Measurements from ENCODE around the gene ERP27. TPM values are rescaled to one million over a fixed set of nuclear protein-coding genes. Genes with fewer than 3 reads are reported as not detected.
A peak's percentile ranks its signal among the peaks of the same experiment; 100 is the strongest.

The ERP27 gene
- polyA plus RNA-seq, 1 donor (not counting 4 experiments of a cell fraction or from before 2014, with no cell fraction given): 0.18 TPM

GRCh38 chr12:14900521-14901227 is 37.7 kb downstream of the ERP27 start:
- H3K9ac ChIP-seq (ENCODE audit: control insufficient read depth, extremely low read depth, insufficient read depth, low read length): no peak overlapping the region
- no peak overlapping the region for H2AFZ ChIP-seq (ENCODE audit: control insufficient read depth, low read length)
- H3K4me2 ChIP-seq (ENCODE audit: control insufficient read depth, extremely low read depth, insufficient read depth, low read depth, low read length): no peak overlapping the region
- no peaks in the 10 kb centered on the region for H4K20me1 ChIP-seq (ENCODE audit: control insufficient read depth, extremely low read depth, insufficient read depth, low read length)
- no peaks in the 10 kb centered on the region for H3K9me3 ChIP-seq (ENCODE audit: control insufficient read depth, low read depth, low read length)
- no peaks in the 10 kb centered on the region for H3K36me3 ChIP-seq (ENCODE audit: control insufficient read depth in 2 of 2, extremely low read depth in 1 of 2, insufficient read depth in 2 of 2, low read length in 2 of 2)
- DNase-seq (ENCODE audit: low read depth, low spot score) (no peak), FAIRE-seq (no peak)
- no peak overlapping the region for H3K27ac ChIP-seq (ENCODE audit: control insufficient read depth, insufficient read depth, low read length)
- H3K4me1 ChIP-seq (ENCODE audit: control insufficient read depth, extremely low read depth, insufficient read depth, low read length): peaks cover 15% of the 10 kb centered on the region
- no peak overlapping the region for H3K4me3 ChIP-seq (ENCODE audit: control insufficient read depth in 2 of 3, extremely low read depth in 1 of 3, insufficient read depth in 2 of 3, low read depth in 1 of 3, low read length in 3 of 3)
- dilution Hi-C loops (cut with MboI; ENCODE audit: extremely low pct_ligation_motif_present, low sequenced_read_pairs): no loop called here
- no peaks in the 10 kb centered on the region for H3K9me1 ChIP-seq (ENCODE audit: control insufficient read depth, extremely low read depth, insufficient read depth, low read length)
- H3K79me2 ChIP-seq (ENCODE audit: control insufficient read depth, insufficient read depth, low read length): no peaks in the 10 kb centered on the region
- H3K27me3 ChIP-seq (ENCODE audit: control insufficient read depth, extremely low read depth, insufficient read depth, low read length): no peaks in the 10 kb centered on the region
- TF ChIP-seq CTCF (optimal IDR thresholded peaks at IDR 0.05 in 1 of 3, IDR thresholded peaks at IDR 0.05 in 1 of 3, conservative IDR thresholded peaks at IDR 0.05 in 1 of 3; ENCODE audit: extremely low read depth in 1 of 3, insufficient read depth in 2 of 3, low read length in 3 of 3) (no peak), EZH2 (IDR thresholded peaks at IDR 0.05; ENCODE audit: low read length) (no peak)

- peak; percentile 57 for FAIRE-seq
Observed at GRCh38 chr12:14896521-14897169, 41.7 kb downstream of the ERP27 start.

More at GRCh38 chr12:14896521-14897169, 41.7 kb downstream of the ERP27 start:
- Histone ChIP-seq H3K4me2 (ENCODE audit: control insufficient read depth, extremely low read depth, insufficient read depth, low read depth, low read length) (peak overlapping the region; percentile 51), H3K9me3 (ENCODE audit: control insufficient read depth, low read depth, low read length) (no peaks in the 10 kb centered on the region), H3K36me3 (ENCODE audit: control insufficient read depth in 2 of 2, extremely low read depth in 1 of 2, insufficient read depth in 2 of 2, low read length in 2 of 2) (no peaks in the 10 kb centered on the region), H3K79me2 (ENCODE audit: control insufficient read depth, insufficient read depth, low read length) (no peaks in the 10 kb centered on the region), H3K4me1 (ENCODE audit: control insufficient read depth, extremely low read depth, insufficient read depth, low read length) (peaks cover 5% of the 10 kb centered on the region), H4K20me1 (ENCODE audit: control insufficient read depth, extremely low read depth, insufficient read depth, low read length) (no peaks in the 10 kb centered on the region), H3K27ac (ENCODE audit: control insufficient read depth, insufficient read depth, low read length) (no peak overlapping the region), H3K9ac (ENCODE audit: control insufficient read depth, extremely low read depth, insufficient read depth, low read length) (no peak overlapping the region), H2AFZ (ENCODE audit: control insufficient read depth, low read length) (peak overlapping the region; percentile 69), H3K9me1 (ENCODE audit: control insufficient read depth, extremely low read depth, insufficient read depth, low read length) (no peaks in the 10 kb centered on the region), H3K27me3 (ENCODE audit: control insufficient read depth, extremely low read depth, insufficient read depth, low read length) (no peaks in the 10 kb centered on the region), H3K4me3 (ENCODE audit: control insufficient read depth in 2 of 3, extremely low read depth in 1 of 3, insufficient read depth in 2 of 3, low read depth in 1 of 3, low read length in 3 of 3) (no peak overlapping the region)
- no peak for TF ChIP-seq EZH2 (IDR thresholded peaks at IDR 0.05; ENCODE audit: low read length)
- TF ChIP-seq CTCF (optimal IDR thresholded peaks at IDR 0.05 in 1 of 3, IDR thresholded peaks at IDR 0.05 in 1 of 3, conservative IDR thresholded peaks at IDR 0.05 in 1 of 3; ENCODE audit: extremely low read depth in 1 of 3, insufficient read depth in 2 of 3, low read length in 3 of 3): no peak
- dilution Hi-C loops (cut with MboI; ENCODE audit: extremely low pct_ligation_motif_present, low sequenced_read_pairs): no loop called here
- DNase-seq (ENCODE audit: low read depth, low spot score): no peak

Data from keratinocyte (primary cell).